Spleen (tissue), 7 donors: ENCODE data around the gene CDKN2AIPNL.

Experiments
- CTCF ChIP-seq, 11 experiments: fragments of 200-600 bp in 7 of 11; fragments of 450-650 bp in 4 of 11; sonication (generic) in 4 of 11; IDR thresholded peaks in 8 of 11; conservative IDR thresholded peaks in 3 of 11; 1 replicate in 7 of 11; 2 replicates in 4 of 11; pipeline versions ENCODE4 v1.4.0 to v1.8.0; 2016 to 2021; ENCODE audit warnings: antibody characterized with exemption in 11 of 11, inconsistent platforms in 4 of 11, mild to moderate bottlenecking in 1 of 11
- POLR2A ChIP-seq, 3 donors: fragments of 450-650 bp; IDR thresholded peaks; one replicate each; pipeline ENCODE4 v1.5.1; 2017; ENCODE audit warnings: antibody characterized with exemption in 3 of 3, mild to moderate bottlenecking in 1 of 3
- POLR2AphosphoS5 ChIP-seq, 3 donors: sonication (generic); formaldehyde crosslinking; IDR thresholded peaks; one replicate each; pipeline ENCODE4 v1.5.1; 2017; ENCODE audit warnings: antibody characterized with exemption in 3 of 3
- donor health status: DM: no; HTN: no; CAD: no; lungs with moderate emphysema.
- donor health status: DM: no; HTN: no; CAD: no.
- donor health status: DM: no; HTN: no; CAD: no.

DNA sequence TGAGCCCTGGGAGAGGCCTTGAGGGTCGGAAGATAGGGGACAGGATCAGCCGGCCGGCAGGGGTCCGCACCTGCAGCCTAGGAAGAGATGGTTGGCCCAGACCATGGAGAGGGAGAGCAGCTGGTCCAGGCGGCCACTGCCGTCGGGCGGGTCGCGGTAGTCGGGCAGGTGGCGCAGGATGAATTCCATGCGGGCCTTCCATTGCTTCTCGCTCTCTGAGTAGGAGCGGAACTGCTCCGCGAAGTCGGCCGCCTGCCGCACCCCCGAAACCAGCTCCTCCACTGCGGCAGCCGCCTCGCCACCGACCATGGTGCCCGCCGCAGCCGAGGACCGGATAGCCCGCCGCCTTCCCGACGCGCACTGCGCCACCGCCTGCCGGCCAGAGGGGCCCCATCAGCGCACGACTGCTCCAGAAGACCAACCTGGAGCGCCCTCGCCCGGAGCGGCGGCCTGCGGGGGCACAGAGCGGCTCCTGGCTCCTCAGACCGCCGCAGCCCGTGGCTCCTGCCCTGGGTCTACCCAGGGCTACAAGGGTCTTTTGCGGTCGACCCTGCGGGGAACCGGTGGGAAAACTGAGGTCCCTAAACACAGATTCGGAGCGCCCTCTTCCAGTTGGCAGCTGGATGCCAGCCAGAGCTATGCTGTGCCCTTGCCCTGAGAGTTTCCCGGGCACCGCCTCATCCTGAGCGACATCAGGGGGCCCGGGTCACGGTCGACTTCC, at the start of gene CDKN2AIPNL:
- TF ChIP-seq POLR2AphosphoS5 (IDR thresholded peaks at IDR 0.05) (peak; percentile 92 to 96 (median 92)), CTCF (IDR thresholded peaks at IDR 0.05 in 8 of 11, conservative IDR thresholded peaks at IDR 0.05 in 3 of 11) (peak; percentile 73 to 94 (median 86)), POLR2A (IDR thresholded peaks at IDR 0.05) (peak in 2 of 3 donors; percentile 11 to 39)
